Liver (tissue), 9 donors: ENCODE data around the gene CCDC81. TPM values are rescaled to one million over a fixed set of nuclear protein-coding genes. Genes with fewer than 3 reads are reported as not detected.

ENCODE experiments used
- DNase-seq: peaks from one replicate; pipeline ENCODE4 v3.0.0-alpha.2; 2017; ENCODE audit warnings: low spot score
- H3K27ac ChIP-seq, 2 donors: one replicate each; pipeline ENCODE4 v1.7.0; 2013; ENCODE audit warnings: inconsistent platforms in 2 of 2, low read length in 2 of 2, control low read depth in 1 of 2, low read depth in 1 of 2, mild to moderate bottlenecking in 1 of 2
- H3K27me3 ChIP-seq, 4 donors: one replicate each; pipeline versions ENCODE4 v1.6.1 to v1.7.0; 2013; ENCODE audit warnings: low read length in 3 of 4, inconsistent platforms in 1 of 4, mild to moderate bottlenecking in 1 of 4, moderate library complexity in 1 of 4; ENCODE audit not compliant: control insufficient read depth in 4 of 4, insufficient read depth in 4 of 4
- H3K36me3 ChIP-seq, 4 donors: one replicate each; pipeline versions ENCODE4 v1.6.1 to v1.7.0; 2013; ENCODE audit warnings: low read length in 3 of 4, mild to moderate bottlenecking in 3 of 4, low read depth in 1 of 4, moderate library complexity in 1 of 4; ENCODE audit not compliant: control insufficient read depth in 4 of 4, insufficient read depth in 3 of 4
- H3K4me1 ChIP-seq, 4 donors: one replicate each; pipeline versions ENCODE4 v1.6.1 to v1.7.0; 2013; ENCODE audit warnings: low read length in 3 of 4, mild to moderate bottlenecking in 3 of 4, moderate library complexity in 1 of 4; ENCODE audit not compliant: control insufficient read depth in 4 of 4, insufficient read depth in 4 of 4
- H3K4me3 ChIP-seq, 3 donors: one replicate each; pipeline versions ENCODE4 v1.6.1 to v1.7.0; 2013; ENCODE audit warnings: low read length in 3 of 3, control low read depth in 1 of 3, low read depth in 1 of 3, mild to moderate bottlenecking in 1 of 3
- H3K9ac ChIP-seq, 2 donors: one replicate each; pipeline ENCODE4 v1.7.0; 2013; ENCODE audit warnings: low read length in 2 of 2, mild to moderate bottlenecking in 2 of 2, moderate library complexity in 2 of 2, control low read depth in 1 of 2, low read depth in 1 of 2
- H3K9me3 ChIP-seq, 4 donors: one replicate each; pipeline versions ENCODE4 v1.6.1 to v1.7.0; 2013; ENCODE audit warnings: low read length in 3 of 4; ENCODE audit not compliant: control insufficient read depth in 4 of 4
- ATF3 ChIP-seq: IDR thresholded peaks from 2 replicates; pipeline ENCODE4 v1.6.1; 2016; ENCODE audit warnings: antibody characterized with exemption
- CTCF ChIP-seq: fragments of 150-350 bp; IDR thresholded peaks from 2 replicates; pipeline ENCODE4 v1.5.1; 2017; ENCODE audit warnings: improper control_type of control experiment, low read depth, low read length; ENCODE audit not compliant: missing input control
- EGR1 ChIP-seq, 2 donors: IDR thresholded peaks; 2 replicates each; pipeline ENCODE4 v1.6.1; 2016 to 2018; ENCODE audit warnings: antibody characterized with exemption in 2 of 2, low read depth in 2 of 2
- FOXA1 ChIP-seq: IDR thresholded peaks from 2 replicates; pipeline ENCODE4 v1.6.1; 2016; ENCODE audit warnings: antibody characterized with exemption
- FOXA2 ChIP-seq: IDR thresholded peaks from 2 replicates; pipeline ENCODE4 v1.6.1; 2016; ENCODE audit warnings: antibody characterized with exemption
- GABPA ChIP-seq, 2 donors: IDR thresholded peaks in 1 of 2; conservative IDR thresholded peaks in 1 of 2; 2 replicates each; pipeline ENCODE4 v1.6.1; 2016; ENCODE audit warnings: antibody characterized with exemption in 2 of 2, mild to moderate bottlenecking in 1 of 2, moderate library complexity in 1 of 2
- HNF4A ChIP-seq, 2 donors: conservative IDR thresholded peaks; 2 replicates each; pipeline ENCODE4 v1.6.1; 2016; ENCODE audit warnings: antibody characterized with exemption in 2 of 2, mild to moderate bottlenecking in 2 of 2
- HNF4G ChIP-seq: IDR thresholded peaks from 2 replicates; pipeline ENCODE4 v1.6.1; 2016; ENCODE audit warnings: antibody characterized with exemption
- JUND ChIP-seq, 2 donors: IDR thresholded peaks; 2 replicates each; pipeline ENCODE4 v1.6.1; 2016; ENCODE audit warnings: antibody characterized with exemption in 2 of 2
- MAX ChIP-seq: IDR thresholded peaks from 2 replicates; pipeline ENCODE4 v1.6.1; 2016; ENCODE audit warnings: antibody characterized with exemption
- NR2F2 ChIP-seq: IDR thresholded peaks from 2 replicates; pipeline ENCODE4 v1.6.1; 2016; ENCODE audit warnings: antibody characterized with exemption
- RAD21 ChIP-seq, 2 donors: IDR thresholded peaks; 2 replicates each; pipeline ENCODE4 v1.6.1; 2016; ENCODE audit warnings: antibody characterized with exemption in 2 of 2, mild to moderate bottlenecking in 2 of 2
- REST ChIP-seq: IDR thresholded peaks from 2 replicates; pipeline ENCODE4 v1.6.1; 2016; ENCODE audit warnings: antibody characterized with exemption, mild to moderate bottlenecking
- RXRA ChIP-seq, 2 donors: IDR thresholded peaks; 2 replicates each; pipeline ENCODE4 v1.6.1; 2017 to 2018; ENCODE audit warnings: antibody characterized with exemption in 2 of 2, mild to moderate bottlenecking in 1 of 2
- SP1 ChIP-seq: IDR thresholded peaks from 2 replicates; pipeline ENCODE4 v1.6.1; 2018; ENCODE audit warnings: antibody characterized with exemption, mild to moderate bottlenecking
- TAF1 ChIP-seq: conservative IDR thresholded peaks from 2 replicates; pipeline ENCODE4 v1.6.1; 2016; ENCODE audit warnings: antibody characterized with exemption, mild to moderate bottlenecking
- YY1 ChIP-seq: IDR thresholded peaks from 2 replicates; pipeline ENCODE4 v1.6.1; 2016; ENCODE audit warnings: antibody characterized with exemption, mild to moderate bottlenecking
- ZBTB33 ChIP-seq: IDR thresholded peaks from 2 replicates; pipeline ENCODE4 v1.6.1; 2016; ENCODE audit warnings: antibody characterized with exemption
- WGBS: extraction: QIAGEN DNeasy Blood & Tissue Kit; methylation state at CpG from one replicate; pipeline ENCODE4 v1.1.7; 2013; 5-methylcytosine and 5-hydroxymethylcytosine counted together
- polyA plus RNA-seq, 2 donors: library from polyadenylated mRNA; stranded (reverse) in 1 of 2; unstranded in 1 of 2; fragments of 200-250 nt in 1 of 2; fragments of >200 nt in 1 of 2; fragmentation: Nextera tagmentation in 1 of 2; extraction: Ambion mirVana in 1 of 2; gene quantifications; one replicate each; pipeline versions ENCODE4 v1.2.1 to v1.2.3, GENCODE V29; 2013 to 2015
- total RNA-seq, 2 donors: library from RNA; depleted of rRNA; stranded (reverse); fragments of >200 nt; gene quantifications; one replicate each; pipeline ENCODE4 v1.2.3, GENCODE V29; 2014
- donor health status: healthy.
- donor health status: healthy.
- donor health status: healthy.
- donor health status: healthy.
- donor health status: healthy.

Gene CCDC81
- total and polyA plus RNA-seq, 4 donors: 0.32 to 1.1 (median 0.67) TPM; not detected in 1

- no peak for TF ChIP-seq FOXA2
- no peak for TF ChIP-seq REST
- TF ChIP-seq HNF4G: no peak
- TF ChIP-seq NR2F2: no peak
- TF ChIP-seq SP1: no peak
- TF ChIP-seq TAF1: no peak
- no peak for TF ChIP-seq HNF4A (conservative IDR thresholded peaks at IDR 0.05)
- no peak for TF ChIP-seq RXRA (IDR thresholded peaks at IDR 0.05)
- TF ChIP-seq MAX: no peak
- no peak for TF ChIP-seq ATF3
- no peak for TF ChIP-seq RAD21 (IDR thresholded peaks at IDR 0.05)
- TF ChIP-seq GABPA (IDR thresholded peaks at IDR 0.05 in 1 of 2, conservative IDR thresholded peaks at IDR 0.05 in 1 of 2): no peak
- TF ChIP-seq CTCF: no peak
- no peak for TF ChIP-seq YY1
- no peak for TF ChIP-seq JUND (IDR thresholded peaks at IDR 0.05)
- TF ChIP-seq FOXA1: no peak
- TF ChIP-seq ZBTB33: no peak
- no peak for TF ChIP-seq EGR1 (IDR thresholded peaks at IDR 0.05; ENCODE audit: low read depth in 2 of 2)
- Histone ChIP-seq H3K27ac (no peak overlapping the region), H3K4me1 (no peaks in the 10 kb centered on the region), H3K9ac (no peak overlapping the region), H3K27me3 (no peaks in the 10 kb centered on the region), H3K9me3 (peaks cover 0 to 2% (median 0%) of the 10 kb centered on the region in 4 donors), H3K4me3 (no peak overlapping the region), H3K36me3 (no peaks in the 10 kb centered on the region)
- DNase-seq: no peak
These were observed 52.8 kb downstream of the CCDC81 start for GRCh38 chr11:86427441-86427840.

- Histone ChIP-seq H3K36me3 (no peaks in the 10 kb centered on the region), H3K9ac (no peak overlapping the region), H3K9me3 (peaks cover 0 to 2% (median 0%) of the 10 kb centered on the region in 4 donors), H3K4me1 (no peaks in the 10 kb centered on the region), H3K27ac (no peak overlapping the region), H3K4me3 (no peak overlapping the region), H3K27me3 (no peaks in the 10 kb centered on the region)
- WGBS: 82% methylated on average over 37 of the region's 37 CpGs
- DNase-seq: no peak
- TF ChIP-seq SP1: no peak
- no peak for TF ChIP-seq EGR1 (IDR thresholded peaks at IDR 0.05; ENCODE audit: low read depth in 2 of 2)
- no peak for TF ChIP-seq JUND (IDR thresholded peaks at IDR 0.05)
- no peak for TF ChIP-seq NR2F2
- no peak for TF ChIP-seq ZBTB33
- TF ChIP-seq FOXA1: no peak
- no peak for TF ChIP-seq ATF3
- no peak for TF ChIP-seq FOXA2
- no peak for TF ChIP-seq CTCF
- TF ChIP-seq TAF1: no peak
- no peak for TF ChIP-seq RAD21 (IDR thresholded peaks at IDR 0.05)
- no peak for TF ChIP-seq GABPA (IDR thresholded peaks at IDR 0.05 in 1 of 2, conservative IDR thresholded peaks at IDR 0.05 in 1 of 2)
- no peak for TF ChIP-seq MAX
- no peak for TF ChIP-seq RXRA (IDR thresholded peaks at IDR 0.05)
- TF ChIP-seq YY1: no peak
These were observed 56.6 kb downstream of the CCDC81 start for GRCh38 chr11:86431258-86431657.
